DOHH2 (cell line): ENCODE data around the gene SRSF2.
"Not testable (repeated sequence)": the region's sequence is repeated elsewhere in the genome, so short reads cannot be mapped to it uniquely, and the experiment has no call there.

ENCODE experiments used
- CTCF ChIP-seq: fragments of 200-600 bp; sonication (generic); IDR thresholded peaks from one replicate; pipeline ENCODE4 v1.5.1; 2014; ENCODE audit warnings: antibody characterized with exemption, mild to moderate bottlenecking, low read depth, low read length; ENCODE audit not compliant: poor library complexity, severe bottlenecking
- EZH2phosphoT487 ChIP-seq: fragments of 200-600 bp; sonication (generic); IDR thresholded peaks from 2 replicates; pipeline ENCODE4 v1.6.1; 2017; ENCODE audit warnings: borderline replicate concordance, mild to moderate bottlenecking, antibody characterized with exemption, low read length, moderate library complexity, mixed read lengths

- TF ChIP-seq CTCF, EZH2phosphoT487: not testable (repeated sequence)
These were observed 24.8 kb downstream of the SRSF2 start for GRCh38 chr17:76712321-76712720.
